Measurements from ENCODE around the gene LRCOL1.

Gene LRCOL1

GRCh38 chr12:132610866-132611602, 652 bp upstream of the LRCOL1 start:
- no peak for DNase-seq (ENCODE audit: low read depth)
- no peak overlapping the region for H3K4me3 ChIP-seq (ENCODE audit: control insufficient read depth, low read depth, low read length)
- no peak for TF ChIP-seq CTCF (conservative IDR thresholded peaks at IDR 0.05; ENCODE audit: control insufficient read depth, insufficient read depth, low read depth, low read length)

GRCh38 chr12:132608231-132609171, 1.9 kb downstream of the LRCOL1 start:
- DNase-seq (ENCODE audit: low read depth), result no peak
- H3K4me3 ChIP-seq (ENCODE audit: control insufficient read depth, low read depth, low read length), result no peak overlapping the region
- no peak for TF ChIP-seq CTCF (conservative IDR thresholded peaks at IDR 0.05; ENCODE audit: control insufficient read depth, insufficient read depth, low read depth, low read length)

- H3K4me3 ChIP-seq (ENCODE audit: control insufficient read depth, low read depth, low read length), result no peak overlapping the region
- no peak for TF ChIP-seq CTCF (conservative IDR thresholded peaks at IDR 0.05; ENCODE audit: control insufficient read depth, insufficient read depth, low read depth, low read length)
- DNase-seq (ENCODE audit: low read depth), result no peak
Observed at GRCh38 chr12:132606927-132607326, 3.5 kb downstream of the LRCOL1 start.

GRCh38 chr12:132606466-132606865, 3.9 kb downstream of the LRCOL1 start:
- H3K4me3 ChIP-seq (ENCODE audit: control insufficient read depth, low read depth, low read length), result no peak overlapping the region
- DNase-seq (ENCODE audit: low read depth), result no peak
- no peak for TF ChIP-seq CTCF (conservative IDR thresholded peaks at IDR 0.05; ENCODE audit: control insufficient read depth, insufficient read depth, low read depth, low read length)

- TF ChIP-seq CTCF (conservative IDR thresholded peaks at IDR 0.05; ENCODE audit: control insufficient read depth, insufficient read depth, low read depth, low read length), result no peak
- no peak overlapping the region for H3K4me3 ChIP-seq (ENCODE audit: control insufficient read depth, low read depth, low read length)
- DNase-seq (ENCODE audit: low read depth), result no peak
Observed at GRCh38 chr12:132605892-132606291, 4.5 kb downstream of the LRCOL1 start.

GRCh38 chr12:132604668-132605441, 5.5 kb downstream of the LRCOL1 start:
- no peak for DNase-seq (ENCODE audit: low read depth)
- no peak for TF ChIP-seq CTCF (conservative IDR thresholded peaks at IDR 0.05; ENCODE audit: control insufficient read depth, insufficient read depth, low read depth, low read length)
- no peak overlapping the region for H3K4me3 ChIP-seq (ENCODE audit: control insufficient read depth, low read depth, low read length)

Data from fibroblast of mammary gland (primary cell).